Suprapubic skin (tissue), 4 donors: ENCODE data around the gene CNIH2. TPM values are rescaled to one million over a fixed set of nuclear protein-coding genes. Genes with fewer than 3 reads are reported as not detected.

Experiments used
- DNase-seq, 2 donors: peaks; one replicate each; pipeline ENCODE4 v3.0.0-alpha.2; 2019; ENCODE audit warnings: low spot score in 2 of 2
- H3K27ac ChIP-seq: fragments of 200-600 bp; sonication (generic); one replicate; pipeline ENCODE4 v1.5.1; 2019
- H3K27me3 ChIP-seq: fragments of 200-600 bp; sonication (generic); one replicate; pipeline ENCODE4 v1.5.1; 2019
- H3K36me3 ChIP-seq: fragments of 200-600 bp; sonication (generic); one replicate; pipeline ENCODE4 v1.5.1; 2019
- H3K4me1 ChIP-seq: fragments of 200-600 bp; sonication (generic); one replicate; pipeline ENCODE4 v1.5.1; 2019
- H3K4me3 ChIP-seq: fragments of 200-600 bp; sonication (generic); one replicate; pipeline ENCODE4 v1.5.1; 2019; ENCODE audit warnings: mild to moderate bottlenecking
- H3K9me3 ChIP-seq: fragments of 200-600 bp; sonication (generic); one replicate; pipeline ENCODE4 v1.5.1; 2019
- CTCF ChIP-seq, 2 donors: fragments of 200-600 bp in 1 of 2; fragments of 450-650 bp in 1 of 2; sonication (generic) in 1 of 2; IDR thresholded peaks; one replicate each; pipeline ENCODE4 v1.5.1; 2016 to 2019; ENCODE audit warnings: antibody characterized with exemption in 2 of 2, mild to moderate bottlenecking in 1 of 2, moderate library complexity in 1 of 2
- EP300 ChIP-seq: sonication (generic); formaldehyde crosslinking; IDR thresholded peaks from one replicate; pipeline ENCODE4 v1.6.1; 2017; ENCODE audit warnings: antibody characterized with exemption
- POLR2A ChIP-seq, 2 donors: fragments of 450-650 bp; IDR thresholded peaks; one replicate each; pipeline ENCODE4 v1.6.1; 2017; ENCODE audit warnings: antibody characterized with exemption in 2 of 2, mild to moderate bottlenecking in 2 of 2, moderate library complexity in 2 of 2
- POLR2AphosphoS5 ChIP-seq, 3 donors: sonication (generic); formaldehyde crosslinking; IDR thresholded peaks; one replicate each; pipeline ENCODE4 v1.6.1; 2017; ENCODE audit warnings: antibody characterized with exemption in 3 of 3
- WGBS: methylation state at CpG from one replicate; pipeline ENCODE4 v1.1.5; 2018; 5-methylcytosine and 5-hydroxymethylcytosine counted together
- total RNA-seq, 4 donors: library from RNA; depleted of rRNA; stranded (reverse); fragments of >200 nt; gene quantifications; one replicate each; pipeline ENCODE4 v1.1.0, GENCODE V29; 2016

Gene CNIH2
- total RNA-seq, 4 donors from 2014 or later = 1.1 to 2.5 (median 1.9) TPM; not detected in 1

GRCh38 chr11:66232769-66233168 is 45.2 kb upstream of the CNIH2 start:
- WGBS = 95% methylated on average over 9 of the region's 11 CpGs
- Histone ChIP-seq H3K9me3 (no peaks in the 10 kb centered on the region), H3K27ac (no peak overlapping the region), H3K4me3 (no peak overlapping the region), H3K27me3 (no peaks in the 10 kb centered on the region), H3K4me1 (no peaks in the 10 kb centered on the region), H3K36me3 (peaks cover 76% of the 10 kb centered on the region)
- TF ChIP-seq POLR2A (IDR thresholded peaks at IDR 0.05) = no peak
- no peak for TF ChIP-seq EP300
- TF ChIP-seq CTCF (IDR thresholded peaks at IDR 0.05) = no peak
- TF ChIP-seq POLR2AphosphoS5 (IDR thresholded peaks at IDR 0.05) = no peak
- no peak for DNase-seq

GRCh38 chr11:66233301-66233700 is 44.7 kb upstream of the CNIH2 start:
- Histone ChIP-seq H3K4me1 (no peaks in the 10 kb centered on the region), H3K27me3 (no peaks in the 10 kb centered on the region), H3K4me3 (no peak overlapping the region), H3K9me3 (no peaks in the 10 kb centered on the region), H3K36me3 (peaks cover 78% of the 10 kb centered on the region), H3K27ac (no peak overlapping the region)
- TF ChIP-seq CTCF (IDR thresholded peaks at IDR 0.05) (no peak), POLR2A (IDR thresholded peaks at IDR 0.05) (no peak), POLR2AphosphoS5 (IDR thresholded peaks at IDR 0.05) (no peak), EP300 (no peak)
- WGBS = 91% methylated on average over 5 of the region's 5 CpGs
- DNase-seq = no peak

- TF ChIP-seq POLR2AphosphoS5 (IDR thresholded peaks at IDR 0.05) (no peak), CTCF (IDR thresholded peaks at IDR 0.05) (no peak), EP300 (no peak)
- peaks cover 90% of the 10 kb centered on the region for H3K36me3 ChIP-seq
Observed at GRCh38 chr11:66235141-66235540, 42.8 kb upstream of the CNIH2 start.

GRCh38 chr11:66237867-66238266 is 40.1 kb upstream of the CNIH2 start:
- no peaks in the 10 kb centered on the region for H3K4me1 ChIP-seq
- H3K27ac ChIP-seq = no peak overlapping the region
- no peak for TF ChIP-seq CTCF (IDR thresholded peaks at IDR 0.05)
- no peak for TF ChIP-seq POLR2A (IDR thresholded peaks at IDR 0.05)
- TF ChIP-seq EP300 = no peak
- no peak for TF ChIP-seq POLR2AphosphoS5 (IDR thresholded peaks at IDR 0.05)
- H3K9me3 ChIP-seq = no peaks in the 10 kb centered on the region
- DNase-seq = no peak
- no peak overlapping the region for H3K4me3 ChIP-seq
- peaks cover 93% of the 10 kb centered on the region for H3K36me3 ChIP-seq
- H3K27me3 ChIP-seq = no peaks in the 10 kb centered on the region
- WGBS = 95% methylated on average over 6 of the region's 6 CpGs

More at GRCh38 chr11:66235141-66235540, 42.8 kb upstream of the CNIH2 start:
- Histone ChIP-seq H3K4me1 (no peaks in the 10 kb centered on the region), H3K9me3 (no peaks in the 10 kb centered on the region), H3K27me3 (no peaks in the 10 kb centered on the region), H3K4me3 (no peak overlapping the region), H3K27ac (no peak overlapping the region)
- no peak for DNase-seq
- 93% methylated on average over 11 of the region's 11 CpGs for WGBS

DNA sequence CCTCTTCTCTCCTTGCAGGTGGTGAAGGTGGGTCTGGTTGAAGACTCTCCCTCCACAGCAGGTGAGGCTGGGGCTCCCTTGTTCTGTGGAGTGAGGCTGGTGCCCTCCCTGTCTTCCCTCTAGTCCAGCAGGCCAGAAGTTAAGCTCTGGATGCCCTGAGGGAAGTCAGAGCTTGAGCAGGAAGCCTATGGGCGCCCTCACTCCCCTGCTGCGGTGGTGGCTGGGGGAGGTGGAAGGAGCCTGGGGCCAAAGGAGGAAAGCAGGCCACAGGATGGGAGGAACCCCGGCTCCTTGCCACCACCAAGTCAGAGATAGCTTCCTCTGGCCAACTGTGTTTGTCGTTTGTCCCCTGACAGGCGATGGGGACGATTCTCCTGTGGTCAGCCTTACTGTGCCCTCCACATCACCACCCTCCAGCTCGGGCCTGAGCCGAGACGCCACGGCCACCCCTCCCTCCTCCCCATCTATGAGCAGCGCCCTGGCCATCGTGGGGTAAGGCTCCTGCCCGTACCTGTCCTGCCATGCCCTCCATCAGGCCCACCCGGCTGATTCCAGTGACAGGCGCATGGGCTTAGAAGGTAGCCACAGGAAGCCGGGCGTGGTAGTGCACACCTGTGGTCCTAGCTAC is 39.1 kb upstream of the CNIH2 start:
- TF ChIP-seq POLR2AphosphoS5 (IDR thresholded peaks at IDR 0.05) = no peak
- TF ChIP-seq CTCF (IDR thresholded peaks at IDR 0.05) = no peak
- no peak for TF ChIP-seq POLR2A (IDR thresholded peaks at IDR 0.05)
- no peak for TF ChIP-seq EP300
- WGBS = 86% methylated on average over 4 of the region's 17 CpGs
- Histone ChIP-seq H3K27ac (no peak overlapping the region), H3K27me3 (no peaks in the 10 kb centered on the region), H3K4me3 (no peak overlapping the region), H3K9me3 (no peaks in the 10 kb centered on the region), H3K36me3 (peaks cover 94% of the 10 kb centered on the region), H3K4me1 (no peaks in the 10 kb centered on the region)
- no peak for DNase-seq
